ENCODE measurements around the gene PRKCE.

Gene PRKCE

DNA sequence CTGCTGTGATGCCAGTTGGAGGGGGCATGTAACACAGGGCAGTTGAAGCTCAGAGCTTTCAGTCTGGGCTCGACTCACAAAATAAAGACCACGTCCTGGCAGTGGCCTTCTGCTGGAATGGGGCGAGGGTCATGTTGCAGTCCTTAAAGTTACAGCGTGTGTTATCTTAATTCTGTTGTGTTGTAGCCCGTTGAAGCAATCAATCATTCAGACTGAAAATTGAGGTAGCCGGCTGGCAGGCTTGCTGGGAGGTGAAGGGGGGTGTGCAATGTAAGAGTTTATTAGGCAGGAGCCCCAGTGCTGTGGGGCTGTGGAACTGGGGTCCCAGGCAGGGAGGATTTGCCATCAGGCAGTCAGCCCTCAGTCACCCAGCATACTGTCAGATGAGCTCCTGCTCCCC, 508.9 kb downstream of the PRKCE start:
- FAIRE-seq: no peak
- no peak for TF ChIP-seq POLR2AphosphoS5 (IDR thresholded peaks at IDR 0.05; ENCODE audit: low read depth, low read length)
- no peak for TF ChIP-seq TAF1 (IDR thresholded peaks at IDR 0.05; ENCODE audit: borderline replicate concordance, low read depth, low read length)
- TF ChIP-seq POLR2A (IDR thresholded peaks at IDR 0.05; ENCODE audit: low read depth, low read length): no peak
- no peak for DNase-seq (ENCODE audit: insufficient read length)

DNA sequence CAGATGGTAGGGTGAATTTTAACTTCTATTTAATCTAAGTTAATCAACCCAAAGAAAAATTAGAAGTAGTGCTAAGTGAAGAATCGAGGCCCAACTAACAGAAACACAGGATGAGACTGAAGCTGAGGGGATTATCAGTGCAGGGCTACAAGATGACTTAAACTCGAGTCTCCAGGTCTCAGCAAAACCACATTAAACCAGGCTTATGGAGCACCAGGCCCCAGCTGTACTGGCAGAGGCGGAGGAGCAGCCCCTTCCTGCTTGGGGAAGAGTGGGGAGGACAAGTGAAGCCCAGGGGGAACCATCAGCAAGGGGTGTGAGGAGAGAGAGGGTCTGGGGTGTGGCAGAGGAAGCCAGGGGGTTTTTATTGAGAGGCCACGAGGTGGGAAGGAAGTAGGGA, 509.8 kb downstream of the PRKCE start:
- TF ChIP-seq POLR2AphosphoS5 (IDR thresholded peaks at IDR 0.05; ENCODE audit: low read depth, low read length) (no peak), TAF1 (IDR thresholded peaks at IDR 0.05; ENCODE audit: borderline replicate concordance, low read depth, low read length) (no peak), POLR2A (IDR thresholded peaks at IDR 0.05; ENCODE audit: low read depth, low read length) (no peak)
- FAIRE-seq: no peak
- no peak for DNase-seq (ENCODE audit: insufficient read length)

DNA sequence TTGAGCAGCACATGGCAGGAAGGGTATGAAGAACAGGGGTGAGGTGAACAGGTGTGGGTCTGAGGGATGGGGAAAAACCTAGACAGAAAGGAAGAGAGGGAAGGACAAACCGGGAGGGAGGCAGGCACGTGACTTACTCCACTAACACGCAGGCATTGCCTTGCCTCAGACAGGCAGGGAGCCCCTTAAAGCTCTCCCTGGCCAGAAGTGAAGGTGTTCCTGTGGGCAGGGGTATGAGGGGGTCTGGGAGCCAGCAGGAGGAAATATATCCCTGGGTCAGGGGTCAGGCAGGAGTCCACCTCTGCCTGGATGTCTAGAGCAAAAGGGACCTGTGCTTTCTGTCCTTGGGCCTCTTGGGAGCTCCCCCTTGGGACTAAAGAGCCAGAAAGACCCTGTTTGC, 510.4 kb downstream of the PRKCE start:
- TF ChIP-seq TAF1 (IDR thresholded peaks at IDR 0.05; ENCODE audit: borderline replicate concordance, low read depth, low read length) (no peak), POLR2AphosphoS5 (IDR thresholded peaks at IDR 0.05; ENCODE audit: low read depth, low read length) (no peak)
- DNase-seq (ENCODE audit: insufficient read length) (no peak), FAIRE-seq (no peak)

DNA sequence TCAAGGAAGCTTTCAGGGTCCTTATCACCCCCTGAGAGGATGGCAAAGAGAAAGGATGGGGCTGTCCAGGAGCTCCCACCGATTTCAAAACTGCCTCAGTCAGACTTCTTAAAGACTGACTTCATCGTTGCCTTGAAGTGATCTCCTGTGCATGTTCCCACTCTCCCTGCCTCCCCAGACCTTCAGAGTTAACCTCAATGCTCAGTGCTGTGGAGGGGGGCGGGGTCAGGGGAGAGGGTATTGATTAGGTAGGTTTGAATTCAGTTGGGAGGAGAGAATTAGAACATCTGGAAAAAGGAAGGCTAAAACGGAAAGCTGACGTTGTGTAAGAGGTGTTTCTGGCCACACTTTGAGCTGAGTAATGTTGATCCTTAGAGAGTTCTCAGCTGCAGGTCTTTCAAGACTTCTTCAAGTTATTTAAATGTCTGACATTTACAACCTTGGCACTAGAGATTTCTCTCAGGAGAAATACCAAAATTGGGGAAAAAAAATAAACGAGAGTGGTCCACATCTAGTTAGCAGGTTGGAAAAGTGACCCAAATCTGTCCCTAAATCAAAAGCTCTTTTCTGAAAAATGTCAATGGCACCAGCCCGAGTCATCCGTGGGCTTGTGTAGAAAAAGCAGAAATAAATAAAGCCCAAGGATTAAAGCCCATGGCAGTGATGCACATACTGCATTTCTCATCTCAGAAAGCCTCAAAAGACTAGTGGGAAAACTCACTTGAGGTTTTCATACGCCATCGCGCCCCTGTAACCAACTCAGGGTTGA, 511.0 kb downstream of the PRKCE start:
- no peak for DNase-seq (ENCODE audit: insufficient read length)
- TF ChIP-seq POLR2AphosphoS5 (IDR thresholded peaks at IDR 0.05; ENCODE audit: low read depth, low read length): no peak
- FAIRE-seq: no peak

- FAIRE-seq: no peak
- TF ChIP-seq POLR2A (IDR thresholded peaks at IDR 0.05; ENCODE audit: low read depth, low read length) (no peak), POLR2AphosphoS5 (IDR thresholded peaks at IDR 0.05; ENCODE audit: low read depth, low read length) (no peak), TAF1 (IDR thresholded peaks at IDR 0.05; ENCODE audit: borderline replicate concordance, low read depth, low read length) (no peak)
- no peak for DNase-seq (ENCODE audit: insufficient read length)
Observed at GRCh38 chr2:46163098-46163430, 511.6 kb downstream of the PRKCE start.

DNA sequence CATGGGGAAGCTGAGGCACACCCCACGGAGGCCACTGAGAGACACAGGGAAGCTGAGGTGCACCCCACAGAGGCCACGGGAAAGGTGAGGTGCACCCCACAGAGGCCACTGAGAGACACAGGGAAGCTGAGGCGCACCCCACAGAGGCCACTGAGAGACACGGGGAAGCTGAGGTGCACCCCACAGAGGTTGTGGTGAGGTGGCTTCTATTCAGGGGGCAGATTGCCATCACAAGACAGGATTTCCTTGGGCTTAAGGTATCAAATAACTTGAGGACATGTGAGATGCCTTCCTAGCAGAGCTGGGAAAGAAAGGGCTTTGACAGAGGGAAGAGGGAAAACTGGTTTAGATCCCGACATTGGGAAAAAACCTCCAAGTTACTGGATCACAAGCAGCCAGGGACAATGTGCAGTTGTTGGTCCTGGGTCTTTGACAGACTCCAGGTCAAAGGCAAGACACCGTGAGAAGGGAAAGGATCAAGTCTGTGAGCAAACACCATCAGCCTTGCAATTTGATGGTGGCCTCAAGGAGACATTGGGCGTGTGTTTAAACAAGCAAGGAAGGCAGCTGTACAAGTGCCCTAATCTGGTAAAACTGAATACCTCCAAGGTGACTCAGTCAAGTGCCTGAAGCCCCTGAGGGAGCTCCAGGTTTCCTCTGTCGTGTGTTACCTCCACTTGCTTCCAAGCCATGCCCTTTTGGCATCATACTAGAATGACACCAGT, 512.5 kb downstream of the PRKCE start:
- TF ChIP-seq POLR2AphosphoS5 (IDR thresholded peaks at IDR 0.05; ENCODE audit: low read depth, low read length): no peak
- TF ChIP-seq POLR2A (IDR thresholded peaks at IDR 0.05; ENCODE audit: low read depth, low read length): no peak
- TF ChIP-seq TAF1 (IDR thresholded peaks at IDR 0.05; ENCODE audit: borderline replicate concordance, low read depth, low read length): no peak
- DNase-seq (ENCODE audit: insufficient read length) (no peak), FAIRE-seq (no peak)

DNA sequence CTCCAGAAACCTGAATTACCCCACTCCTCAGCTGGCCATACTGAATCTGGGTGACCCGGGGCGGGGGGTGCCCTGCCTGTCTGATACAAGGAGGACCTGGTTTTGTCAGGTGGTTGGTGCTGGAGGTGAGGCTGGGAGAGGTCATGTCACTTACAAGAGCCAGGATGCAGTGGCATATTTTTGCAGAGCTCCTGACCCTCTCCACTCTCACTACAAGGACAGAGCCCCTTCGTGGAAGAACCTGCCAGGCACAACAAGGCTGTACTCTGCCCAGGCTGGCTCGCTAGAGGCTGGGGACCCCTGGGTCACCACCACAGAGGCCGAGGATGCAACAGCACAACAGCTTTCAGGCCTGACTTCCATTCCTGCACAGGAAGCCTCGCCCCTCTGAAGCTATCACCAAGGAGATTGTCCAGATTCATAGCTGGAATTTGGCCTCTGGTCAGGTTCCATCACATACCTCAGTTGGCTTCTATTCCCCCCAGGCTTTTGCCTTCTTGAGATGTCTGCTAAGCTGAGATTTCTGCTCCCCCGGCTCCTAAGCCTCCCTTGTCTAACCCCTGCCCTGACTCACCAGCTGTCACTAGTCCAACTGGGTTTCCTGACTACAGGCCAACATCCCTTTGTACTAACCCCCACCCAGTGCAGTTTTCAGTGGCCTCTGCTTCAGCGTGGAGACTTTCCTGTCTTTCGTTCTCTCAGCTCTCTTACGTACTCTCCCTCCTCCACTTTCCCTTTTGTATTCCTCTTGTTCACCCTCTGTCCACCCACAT, 513.2 kb downstream of the PRKCE start:
- DNase-seq (ENCODE audit: insufficient read length): no peak

GRCh38 chr2:46165916-46166315, 514.4 kb downstream of the PRKCE start:
- FAIRE-seq (no peak), DNase-seq (ENCODE audit: insufficient read length) (no peak)
- no peak for TF ChIP-seq POLR2AphosphoS5 (IDR thresholded peaks at IDR 0.05; ENCODE audit: low read depth, low read length)
- TF ChIP-seq TAF1 (IDR thresholded peaks at IDR 0.05; ENCODE audit: borderline replicate concordance, low read depth, low read length): no peak
- no peak for TF ChIP-seq POLR2A (IDR thresholded peaks at IDR 0.05; ENCODE audit: low read depth, low read length)

More for the DNA sequence above, 513.2 kb downstream of the PRKCE start:
- FAIRE-seq: no peak
- TF ChIP-seq TAF1 (IDR thresholded peaks at IDR 0.05; ENCODE audit: borderline replicate concordance, low read depth, low read length) (no peak), POLR2AphosphoS5 (IDR thresholded peaks at IDR 0.05; ENCODE audit: low read depth, low read length) (no peak), POLR2A (IDR thresholded peaks at IDR 0.05; ENCODE audit: low read depth, low read length) (no peak)

GRCh38 chr2:46167406-46167805, 515.9 kb downstream of the PRKCE start:
- TF ChIP-seq TAF1 (IDR thresholded peaks at IDR 0.05; ENCODE audit: borderline replicate concordance, low read depth, low read length) (no peak), POLR2AphosphoS5 (IDR thresholded peaks at IDR 0.05; ENCODE audit: low read depth, low read length) (no peak), POLR2A (IDR thresholded peaks at IDR 0.05; ENCODE audit: low read depth, low read length) (no peak)
- FAIRE-seq: no peak
- no peak for DNase-seq (ENCODE audit: insufficient read length)

- FAIRE-seq (no peak), DNase-seq (ENCODE audit: insufficient read length) (no peak)
Observed at GRCh38 chr2:46167924-46168323, 516.4 kb downstream of the PRKCE start.

GRCh38 chr2:46169467-46169866, 518.0 kb downstream of the PRKCE start:
- no peak for FAIRE-seq
- DNase-seq (ENCODE audit: insufficient read length): no peak
- no peak for TF ChIP-seq TAF1 (IDR thresholded peaks at IDR 0.05; ENCODE audit: borderline replicate concordance, low read depth, low read length)

More at GRCh38 chr2:46167924-46168323, 516.4 kb downstream of the PRKCE start:
- no peak for TF ChIP-seq POLR2A (IDR thresholded peaks at IDR 0.05; ENCODE audit: low read depth, low read length)
- TF ChIP-seq POLR2AphosphoS5 (IDR thresholded peaks at IDR 0.05; ENCODE audit: low read depth, low read length): no peak
- TF ChIP-seq TAF1 (IDR thresholded peaks at IDR 0.05; ENCODE audit: borderline replicate concordance, low read depth, low read length): no peak

- TF ChIP-seq POLR2A (IDR thresholded peaks at IDR 0.05; ENCODE audit: low read depth, low read length) (no peak), TAF1 (IDR thresholded peaks at IDR 0.05; ENCODE audit: borderline replicate concordance, low read depth, low read length) (no peak), POLR2AphosphoS5 (IDR thresholded peaks at IDR 0.05; ENCODE audit: low read depth, low read length) (no peak)
- FAIRE-seq (no peak), DNase-seq (ENCODE audit: insufficient read length) (no peak)
Observed at GRCh38 chr2:46170026-46170425, 518.6 kb downstream of the PRKCE start.
